Inflammatory macrophage treated with lipopolysaccharide for 1 hour (primary cell): ENCODE results near the gene PRKAB1.
"Not testable (repeated sequence)": the region's sequence is repeated elsewhere in the genome, so short reads cannot be mapped to it uniquely, and the experiment has no call there.

ENCODE experiments used
- DNase-seq, 2 donors: peaks; one replicate each; pipeline ENCODE4 v3.0.0-alpha.2; 2020 to 2022

The PRKAB1 gene

GRCh38 chr12:119685375-119685774 lies 17.4 kb downstream of the PRKAB1 start:
- no peak for DNase-seq

GRCh38 chr12:119686355-119686754 lies 18.4 kb downstream of the PRKAB1 start:
- no peak for DNase-seq

- no peak for DNase-seq
These were observed 18.8 kb downstream of the PRKAB1 start for GRCh38 chr12:119686776-119687175.

GRCh38 chr12:119687406-119687805 lies 19.5 kb downstream of the PRKAB1 start:
- DNase-seq = no peak

GRCh38 chr12:119687879-119688278 lies 19.9 kb downstream of the PRKAB1 start:
- DNase-seq = no peak

GRCh38 chr12:119689935-119690500 lies 22.1 kb downstream of the PRKAB1 start:
- DNase-seq = no peak

GRCh38 chr12:119691202-119691810 lies 23.4 kb downstream of the PRKAB1 start:
- DNase-seq = no peak

- DNase-seq = no peak
These were observed 24.5 kb downstream of the PRKAB1 start for GRCh38 chr12:119692410-119692809.

- no peak for DNase-seq
These were observed 25.1 kb downstream of the PRKAB1 start for GRCh38 chr12:119692997-119693396.

- DNase-seq = no peak
These were observed 25.6 kb downstream of the PRKAB1 start for GRCh38 chr12:119693511-119693910.

- no peak for DNase-seq
These were observed 26.2 kb downstream of the PRKAB1 start for GRCh38 chr12:119694111-119694510.

GRCh38 chr12:119695034-119695433 lies 27.1 kb downstream of the PRKAB1 start:
- DNase-seq = no peak

- DNase-seq = no peak
These were observed 29.0 kb downstream of the PRKAB1 start for GRCh38 chr12:119696943-119697342.

- DNase-seq = no peak
These were observed 31.3 kb downstream of the PRKAB1 start for GRCh38 chr12:119699199-119699760.

- DNase-seq = no peak
These were observed 32.1 kb downstream of the PRKAB1 start for GRCh38 chr12:119700078-119700477.

GRCh38 chr12:119704065-119704747 lies 36.3 kb downstream of the PRKAB1 start:
- DNase-seq = no peak

GRCh38 chr12:119705182-119705581 lies 37.2 kb downstream of the PRKAB1 start:
- no peak for DNase-seq

GRCh38 chr12:119706427-119706826 lies 38.5 kb downstream of the PRKAB1 start:
- not testable (repeated sequence) for DNase-seq

GRCh38 chr12:119710374-119710964 lies 42.5 kb downstream of the PRKAB1 start:
- no peak for DNase-seq

- DNase-seq = no peak
These were observed 43.1 kb downstream of the PRKAB1 start for GRCh38 chr12:119710965-119711551.

- DNase-seq = no peak
These were observed 43.8 kb downstream of the PRKAB1 start for GRCh38 chr12:119711693-119712092.

- DNase-seq = no peak
These were observed 44.8 kb downstream of the PRKAB1 start for GRCh38 chr12:119712721-119713120.

GRCh38 chr12:119713551-119714031 lies 45.7 kb downstream of the PRKAB1 start:
- no peak for DNase-seq
